Activated CD8-positive, alpha-beta T cell treated with anti-CD3 and anti-CD28 coated beads for 36 hours (primary cell): ENCODE measurements around the gene GABRR3. TPM values are rescaled to one million over a fixed set of nuclear protein-coding genes. Genes with fewer than 3 reads are reported as not detected.

Source experiments
- ATAC-seq: fragments of 200-7000 bp; cut with Tn5 transposase; one replicate; pipeline ENCODE4 v1.10.0; 2021; ENCODE audit warnings: mild to moderate bottlenecking, moderate library complexity
- CTCF ChIA-PET: fragments of 350-600 bp; sonication (Branson Sonifier 250); formaldehyde crosslinking; loops from one replicate; lab custom pipeline; 2021; ENCODE audit warnings: antibody characterized with exemption; lab: Charles Lee
- POLR2A ChIA-PET: fragments of 350-600 bp; sonication (Branson Sonifier 250); formaldehyde crosslinking; loops from one replicate; lab custom pipeline; 2021; ENCODE audit warnings: antibody characterized with exemption; lab: Charles Lee
- DNase-seq: peaks from one replicate; pipeline ENCODE4 v3.0.0-alpha.2; 2020
- H3K27ac Mint-ChIP-seq: one replicate; pipeline ENCODE4 v1.8.0; 2021; ENCODE audit warnings: mild to moderate bottlenecking, mixed read lengths
- H3K27me3 Mint-ChIP-seq: one replicate; pipeline ENCODE4 v1.8.0; 2021; ENCODE audit warnings: mixed read lengths
- H3K36me3 Mint-ChIP-seq: one replicate; pipeline ENCODE4 v1.8.0; 2021; ENCODE audit warnings: low read depth, mixed read lengths
- H3K4me1 Mint-ChIP-seq: one replicate; pipeline ENCODE4 v1.8.0; 2021; ENCODE audit warnings: low read depth, mixed read lengths
- H3K4me3 Mint-ChIP-seq: one replicate; pipeline ENCODE4 v1.8.0; 2021; ENCODE audit warnings: mild to moderate bottlenecking, moderate library complexity, mixed read lengths
- H3K9me3 Mint-ChIP-seq: one replicate; pipeline ENCODE4 v1.8.0; 2021; ENCODE audit warnings: mixed read lengths
- CTCF ChIP-seq: fragments of 200-600 bp; IDR thresholded peaks from one replicate; pipeline ENCODE4 v1.8.0; 2022; ENCODE audit warnings: antibody characterized with exemption, mild to moderate bottlenecking
- intact Hi-C: fragments of 100-400 bp; cut with micrococcal nuclease; formaldehyde crosslinking; loops from one replicate; pipeline ENCODE4 v1.10.0; 2022
- total RNA-seq, 2 experiments: library from RNA; stranded (reverse); gene quantifications; one replicate each; pipeline ENCODE4 v1.2.3, GENCODE V29; 2021

GABRR3 gene
- total RNA-seq, 2 experiments from 2014 or later, result not detected

- Mint-ChIP-seq H3K9me3 (no peaks in the 10 kb centered on the region), H3K4me1 (peaks cover 13% of the 10 kb centered on the region), H3K36me3 (no peaks in the 10 kb centered on the region), H3K27me3 (peaks cover 13% of the 10 kb centered on the region), H3K4me3 (no peak overlapping the region), H3K27ac (no peak overlapping the region)
- ATAC-seq (peak; percentile 10), DNase-seq (no peak)
- intact Hi-C loops, result no loop called here
- CTCF ChIA-PET, result no interaction called here
- POLR2A ChIA-PET, result no interaction called here
- no peak for TF ChIP-seq CTCF
These were observed 2.2 kb downstream of the GABRR3 start for GRCh38 chr3:98032904-98033303.

- peaks cover 13% of the 10 kb centered on the region for H3K4me1 Mint-ChIP-seq
- CTCF ChIA-PET, result no interaction called here
These were observed 2.9 kb downstream of the GABRR3 start for GRCh38 chr3:98032265-98032664.

GRCh38 chr3:98029083-98029482 lies 6.0 kb downstream of the GABRR3 start:
- CTCF ChIA-PET, result no interaction called here
- Mint-ChIP-seq H3K27ac (peak overlapping the region; percentile 31), H3K27me3 (peaks cover under 1% of the 10 kb centered on the region), H3K36me3 (no peaks in the 10 kb centered on the region), H3K4me1 (peaks cover 13% of the 10 kb centered on the region), H3K9me3 (no peaks in the 10 kb centered on the region), H3K4me3 (no peak overlapping the region)
- DNase-seq (no peak), ATAC-seq (no peak)
- intact Hi-C loops, result no loop called here
- TF ChIP-seq CTCF, result no peak
- POLR2A ChIA-PET, result no interaction called here

More at GRCh38 chr3:98032265-98032664, 2.9 kb downstream of the GABRR3 start:
- Mint-ChIP-seq H3K27me3 (peaks cover 8% of the 10 kb centered on the region), H3K27ac (no peak overlapping the region), H3K4me3 (no peak overlapping the region), H3K36me3 (no peaks in the 10 kb centered on the region), H3K9me3 (no peaks in the 10 kb centered on the region)
- ATAC-seq (no peak), DNase-seq (no peak)
- TF ChIP-seq CTCF, result no peak
- intact Hi-C loops, result no loop called here
- POLR2A ChIA-PET, result no interaction called here

GRCh38 chr3:98027085-98027446 lies 8.0 kb downstream of the GABRR3 start:
- ATAC-seq, result no peak
- DNase-seq, result no peak
- Mint-ChIP-seq H3K27ac (no peak overlapping the region), H3K4me1 (peaks cover 14% of the 10 kb centered on the region), H3K36me3 (no peaks in the 10 kb centered on the region), H3K27me3 (peaks cover 3% of the 10 kb centered on the region), H3K9me3 (no peaks in the 10 kb centered on the region), H3K4me3 (no peak overlapping the region)
- POLR2A ChIA-PET, result no interaction called here
- CTCF ChIA-PET, result interaction anchor here (1.1 to 1.8 kb wide), 2 partner anchors 10 to 11 kb away, joined by 4 read pairs; no protein-coding TSS in a partner anchor
- intact Hi-C loops, result no loop called here
- TF ChIP-seq CTCF, result no peak

GRCh38 chr3:98026425-98027084 lies 8.6 kb downstream of the GABRR3 start:
- no peak overlapping the region for H3K4me3 Mint-ChIP-seq
- ChIA-PET POLR2A (interaction anchor here (0.6 kb wide), 1 partner anchor 639 kb away, joined by 3 read pairs; no protein-coding TSS in a partner anchor), CTCF (interaction anchor here (0.6 to 2.6 kb wide), 4 partner anchors 10 to 1375 kb away, joined by 3 to 11 read pairs (median 4); no protein-coding TSS in a partner anchor)
- ATAC-seq (no peak), DNase-seq (no peak)
- intact Hi-C loops, result no loop called here
- no peak for TF ChIP-seq CTCF
- peaks cover 14% of the 10 kb centered on the region for H3K4me1 Mint-ChIP-seq
- no peaks in the 10 kb centered on the region for H3K36me3 Mint-ChIP-seq
- H3K27me3 Mint-ChIP-seq, result peaks cover 3% of the 10 kb centered on the region
- no peak overlapping the region for H3K27ac Mint-ChIP-seq
- no peaks in the 10 kb centered on the region for H3K9me3 Mint-ChIP-seq
